ENCODE measurements around the gene SLFN12L. TPM values are rescaled to one million over a fixed set of nuclear protein-coding genes. Genes with fewer than 3 reads are reported as not detected.
"Not testable (repeated sequence)": the region's sequence is repeated elsewhere in the genome, so short reads cannot be mapped to it uniquely, and the experiment has no call there.

The SLFN12L gene
- total RNA-seq, 1 donor from 2014 or later = not detected

DNA sequence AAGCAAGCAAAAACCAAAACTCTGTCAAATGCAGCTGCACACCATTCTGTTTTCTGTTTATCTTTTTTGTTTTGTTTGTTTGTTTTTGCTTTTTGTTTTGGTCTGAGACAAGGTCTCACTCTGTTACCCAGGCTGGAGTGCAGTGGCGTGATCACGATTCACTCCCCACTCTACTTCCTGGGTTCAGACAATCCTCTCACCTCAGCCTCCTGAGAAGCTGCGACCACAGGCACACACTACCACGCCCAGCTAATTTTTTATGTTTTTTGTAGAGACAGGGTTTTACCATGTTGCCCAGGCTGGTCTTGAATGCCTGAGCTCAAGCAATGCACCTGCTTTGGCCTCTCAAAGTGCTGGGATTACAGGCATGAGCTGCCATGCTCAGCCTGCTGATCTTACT is 69.7 kb downstream of the SLFN12L start:
- Mint-ChIP-seq H3K27me3 (ENCODE audit: low read depth) (peaks cover 39% of the 10 kb centered on the region), H3K36me3 (ENCODE audit: low read depth) (no peaks in the 10 kb centered on the region), H3K4me1 (ENCODE audit: low read depth) (no peaks in the 10 kb centered on the region), H3K27ac (ENCODE audit: unreplicated experiment) (no peak overlapping the region), H3K9me3 (ENCODE audit: low read depth) (peaks cover 11% of the 10 kb centered on the region), H3K4me3 (ENCODE audit: unreplicated experiment) (no peak overlapping the region)
- TF ChIP-seq, protein P1, sequence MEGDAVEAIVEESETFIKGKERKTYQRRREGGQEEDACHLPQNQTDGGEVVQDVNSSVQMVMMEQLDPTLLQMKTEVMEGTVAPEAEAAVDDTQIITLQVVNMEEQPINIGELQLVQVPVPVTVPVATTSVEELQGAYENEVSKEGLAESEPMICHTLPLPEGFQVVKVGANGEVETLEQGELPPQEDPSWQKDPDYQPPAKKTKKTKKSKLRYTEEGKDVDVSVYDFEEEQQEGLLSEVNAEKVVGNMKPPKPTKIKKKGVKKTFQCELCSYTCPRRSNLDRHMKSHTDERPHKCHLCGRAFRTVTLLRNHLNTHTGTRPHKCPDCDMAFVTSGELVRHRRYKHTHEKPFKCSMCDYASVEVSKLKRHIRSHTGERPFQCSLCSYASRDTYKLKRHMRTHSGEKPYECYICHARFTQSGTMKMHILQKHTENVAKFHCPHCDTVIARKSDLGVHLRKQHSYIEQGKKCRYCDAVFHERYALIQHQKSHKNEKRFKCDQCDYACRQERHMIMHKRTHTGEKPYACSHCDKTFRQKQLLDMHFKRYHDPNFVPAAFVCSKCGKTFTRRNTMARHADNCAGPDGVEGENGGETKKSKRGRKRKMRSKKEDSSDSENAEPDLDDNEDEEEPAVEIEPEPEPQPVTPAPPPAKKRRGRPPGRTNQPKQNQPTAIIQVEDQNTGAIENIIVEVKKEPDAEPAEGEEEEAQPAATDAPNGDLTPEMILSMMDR (IDR thresholded peaks at IDR 0.05) = no peak
- no peak for DNase-seq (ENCODE audit: low spot score)

DNA sequence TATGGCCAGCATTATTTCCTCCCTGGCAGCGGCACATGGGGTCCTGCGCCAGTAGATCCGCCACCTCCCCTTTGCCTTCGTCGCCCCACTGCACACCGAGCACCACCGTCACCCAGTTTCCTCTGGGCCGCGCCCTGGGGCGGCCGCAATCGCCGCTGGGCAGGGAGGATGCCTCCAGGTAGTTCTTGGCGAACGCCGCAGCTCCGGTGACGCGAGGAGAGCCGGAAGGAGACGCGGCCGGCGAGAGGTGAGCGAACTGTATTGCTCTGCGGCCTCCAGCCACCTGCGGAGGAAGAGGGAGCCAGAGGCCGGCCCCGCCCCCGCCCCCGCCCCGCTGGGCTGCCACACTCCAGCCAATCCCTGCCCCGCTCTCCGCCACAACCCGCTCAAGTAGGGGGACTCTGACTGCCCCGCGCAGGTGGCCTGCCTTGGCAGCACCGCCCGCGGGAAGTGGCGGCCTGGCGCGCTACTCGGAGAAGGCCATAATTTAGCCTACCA is 77.1 kb downstream of the SLFN12L start:
- Mint-ChIP-seq H3K27me3 (ENCODE audit: low read depth) (peaks cover 58% of the 10 kb centered on the region), H3K4me1 (ENCODE audit: low read depth) (peaks cover 4% of the 10 kb centered on the region), H3K9me3 (ENCODE audit: low read depth) (peaks cover 6% of the 10 kb centered on the region), H3K4me3 (ENCODE audit: unreplicated experiment) (peak overlapping the region; percentile 33), H3K36me3 (ENCODE audit: low read depth) (peaks cover 5% of the 10 kb centered on the region), H3K27ac (ENCODE audit: unreplicated experiment) (no peak overlapping the region)
- TF ChIP-seq, protein P1 (IDR thresholded peaks at IDR 0.05) = no peak
- no peak for DNase-seq (ENCODE audit: low spot score)

DNA sequence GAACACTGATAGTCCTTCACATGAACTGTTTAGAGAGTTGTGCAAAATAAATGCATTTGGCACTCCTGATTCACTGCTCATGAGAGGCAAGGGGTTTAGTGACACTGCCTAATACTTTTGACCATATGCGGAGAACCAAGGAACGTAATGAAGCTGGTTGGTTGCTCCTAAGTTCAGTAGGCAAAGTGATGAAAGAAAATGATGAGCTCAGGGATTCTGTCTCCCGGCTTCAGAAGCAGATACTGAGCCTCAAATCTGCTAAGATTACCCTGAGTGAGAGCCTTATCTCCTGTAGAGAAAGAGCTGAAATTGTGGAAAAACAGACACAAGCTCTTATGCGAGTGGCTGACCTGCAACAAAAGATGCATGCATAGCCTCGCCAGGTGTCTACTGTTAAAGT is 83.4 kb downstream of the SLFN12L start:
- peaks cover 39% of the 10 kb centered on the region for H3K27me3 Mint-ChIP-seq (ENCODE audit: low read depth)
- H3K4me3 Mint-ChIP-seq (ENCODE audit: unreplicated experiment); H3K36me3 Mint-ChIP-seq (ENCODE audit: low read depth); H3K27ac Mint-ChIP-seq (ENCODE audit: unreplicated experiment); H3K4me1 Mint-ChIP-seq (ENCODE audit: low read depth); H3K9me3 Mint-ChIP-seq (ENCODE audit: low read depth); DNase-seq (ENCODE audit: low spot score): not testable (repeated sequence)

DNA sequence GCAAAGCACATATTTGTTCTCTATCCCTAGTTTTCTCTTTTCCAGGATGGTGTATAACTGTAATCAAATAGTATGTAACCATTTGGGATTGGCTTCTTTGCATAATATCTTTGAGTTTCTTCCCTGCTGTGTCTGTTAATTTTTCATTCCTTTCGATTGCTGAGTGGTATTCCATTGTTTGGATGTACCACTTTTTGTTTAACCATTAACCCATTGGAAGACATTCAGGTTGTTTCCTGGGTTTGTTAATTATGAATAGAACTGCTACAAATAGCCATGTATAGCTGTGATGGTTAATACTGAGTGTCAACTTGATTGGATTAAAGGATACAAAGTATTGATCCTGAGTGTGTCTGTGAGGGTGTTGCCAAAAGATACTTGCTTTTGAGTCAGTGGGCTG is 84.3 kb downstream of the SLFN12L start:
- no peaks in the 10 kb centered on the region for H3K36me3 Mint-ChIP-seq (ENCODE audit: low read depth)
- peaks cover 32% of the 10 kb centered on the region for H3K27me3 Mint-ChIP-seq (ENCODE audit: low read depth)
- H3K4me3 Mint-ChIP-seq (ENCODE audit: unreplicated experiment) = no peak overlapping the region
- H3K9me3 Mint-ChIP-seq (ENCODE audit: low read depth) = peaks cover 5% of the 10 kb centered on the region
- no peak overlapping the region for H3K27ac Mint-ChIP-seq (ENCODE audit: unreplicated experiment)
- peaks cover 8% of the 10 kb centered on the region for H3K4me1 Mint-ChIP-seq (ENCODE audit: low read depth)
- no peak for DNase-seq (ENCODE audit: low spot score)
- TF ChIP-seq, protein P1 (IDR thresholded peaks at IDR 0.05) = no peak

DNA sequence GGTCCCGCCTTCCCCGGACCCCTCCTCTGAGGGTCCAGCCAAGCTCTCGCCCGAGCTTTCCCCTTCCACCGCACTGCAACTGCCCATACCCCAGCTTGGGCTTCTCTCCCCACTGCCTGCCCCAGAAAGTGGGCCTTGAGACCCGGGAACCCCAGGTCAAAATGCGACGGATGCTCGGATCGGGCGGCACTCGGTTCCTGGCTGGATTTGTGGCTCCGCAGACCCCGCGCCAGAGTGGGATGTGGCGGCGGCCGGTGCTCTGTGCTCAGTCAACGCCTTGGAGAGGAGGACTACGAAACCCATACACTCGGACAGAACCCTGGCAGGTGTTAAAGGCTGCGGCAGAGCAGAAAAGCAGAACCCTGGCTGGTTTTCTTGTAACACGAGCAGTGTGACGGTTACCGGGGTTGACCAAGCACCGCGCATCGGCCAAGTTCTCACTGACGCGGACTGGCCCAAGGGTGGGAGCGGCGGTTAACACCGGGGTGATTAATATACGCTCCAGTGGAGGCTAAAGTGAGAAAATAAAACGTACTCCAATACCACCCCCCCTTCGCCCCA is 88.0 kb downstream of the SLFN12L start:
- TF ChIP-seq, protein P1 (IDR thresholded peaks at IDR 0.05) = no peak
- H3K36me3 Mint-ChIP-seq (ENCODE audit: low read depth) = no peaks in the 10 kb centered on the region
- H3K4me3 Mint-ChIP-seq (ENCODE audit: unreplicated experiment) = peak overlapping the region; percentile 59
- H3K27me3 Mint-ChIP-seq (ENCODE audit: low read depth) = peaks cover 16% of the 10 kb centered on the region
- H3K27ac Mint-ChIP-seq (ENCODE audit: unreplicated experiment) = no peak overlapping the region
- no peak for DNase-seq (ENCODE audit: low spot score)
- peaks cover 2% of the 10 kb centered on the region for H3K9me3 Mint-ChIP-seq (ENCODE audit: low read depth)
- H3K4me1 Mint-ChIP-seq (ENCODE audit: low read depth) = peaks cover 12% of the 10 kb centered on the region

DNA sequence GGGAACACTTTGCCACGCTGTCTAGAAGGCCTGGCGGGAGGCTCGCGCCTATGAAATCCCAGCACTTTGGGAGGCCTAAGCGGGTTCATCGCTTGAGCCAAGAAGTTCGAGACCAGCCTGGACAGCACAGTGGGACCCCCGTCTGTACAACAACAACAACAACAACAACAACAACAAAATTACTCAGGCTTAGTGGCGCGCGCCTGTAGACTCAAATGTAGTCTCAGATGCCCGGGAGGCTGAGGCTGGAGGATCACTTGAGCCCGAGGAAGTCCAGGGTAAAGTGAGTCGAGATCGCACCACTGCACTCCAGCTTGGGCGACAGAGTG is 88.6 kb downstream of the SLFN12L start:
- no peak for DNase-seq (ENCODE audit: low spot score)
- Mint-ChIP-seq H3K9me3 (ENCODE audit: low read depth) (peaks cover 2% of the 10 kb centered on the region), H3K27me3 (ENCODE audit: low read depth) (peaks cover 16% of the 10 kb centered on the region), H3K4me1 (ENCODE audit: low read depth) (peaks cover 12% of the 10 kb centered on the region), H3K4me3 (ENCODE audit: unreplicated experiment) (peak overlapping the region; percentile 73), H3K36me3 (ENCODE audit: low read depth) (no peaks in the 10 kb centered on the region), H3K27ac (ENCODE audit: unreplicated experiment) (no peak overlapping the region)
- TF ChIP-seq, protein P1 (IDR thresholded peaks at IDR 0.05) = no peak

All from chondrocyte (in vitro differentiated cells).